ENCODE measurements around the gene PGAM5.

DNA sequence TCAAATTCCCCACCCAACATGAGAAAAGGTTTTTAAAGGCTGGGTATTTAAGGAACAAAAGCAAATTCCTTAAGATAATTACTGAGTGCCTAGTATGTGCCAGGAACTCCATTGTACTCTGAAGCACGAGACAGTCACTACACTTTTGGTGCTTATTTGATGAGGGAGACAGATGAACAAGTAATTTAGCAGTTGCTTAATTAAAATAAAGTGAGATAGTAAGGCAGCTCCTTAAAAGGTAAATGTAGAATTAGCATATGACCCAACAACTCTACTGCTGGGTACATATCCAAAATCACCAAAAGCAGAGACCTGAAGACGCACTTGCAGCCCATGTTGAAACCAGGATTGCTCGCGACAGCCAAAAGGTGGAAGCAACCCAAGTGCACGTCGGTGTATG lies 44.8 kb upstream of the PGAM5 start:
- TF ChIP-seq, protein P1, sequence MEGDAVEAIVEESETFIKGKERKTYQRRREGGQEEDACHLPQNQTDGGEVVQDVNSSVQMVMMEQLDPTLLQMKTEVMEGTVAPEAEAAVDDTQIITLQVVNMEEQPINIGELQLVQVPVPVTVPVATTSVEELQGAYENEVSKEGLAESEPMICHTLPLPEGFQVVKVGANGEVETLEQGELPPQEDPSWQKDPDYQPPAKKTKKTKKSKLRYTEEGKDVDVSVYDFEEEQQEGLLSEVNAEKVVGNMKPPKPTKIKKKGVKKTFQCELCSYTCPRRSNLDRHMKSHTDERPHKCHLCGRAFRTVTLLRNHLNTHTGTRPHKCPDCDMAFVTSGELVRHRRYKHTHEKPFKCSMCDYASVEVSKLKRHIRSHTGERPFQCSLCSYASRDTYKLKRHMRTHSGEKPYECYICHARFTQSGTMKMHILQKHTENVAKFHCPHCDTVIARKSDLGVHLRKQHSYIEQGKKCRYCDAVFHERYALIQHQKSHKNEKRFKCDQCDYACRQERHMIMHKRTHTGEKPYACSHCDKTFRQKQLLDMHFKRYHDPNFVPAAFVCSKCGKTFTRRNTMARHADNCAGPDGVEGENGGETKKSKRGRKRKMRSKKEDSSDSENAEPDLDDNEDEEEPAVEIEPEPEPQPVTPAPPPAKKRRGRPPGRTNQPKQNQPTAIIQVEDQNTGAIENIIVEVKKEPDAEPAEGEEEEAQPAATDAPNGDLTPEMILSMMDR (IDR thresholded peaks at IDR 0.05), result no peak
- TF ChIP-seq POLR2A (IDR thresholded peaks at IDR 0.05), result no peak
